NCI-H2029 (cell line): ENCODE measurements around the gene POLR3B.
"Not testable (repeated sequence)": the region's sequence is repeated elsewhere in the genome, so short reads cannot be mapped to it uniquely, and the experiment has no call there.

ENCODE experiments used
- DNase-seq: peaks from one replicate; lab custom pipeline; 2025; lab: John Stamatoyannopoulos, UW

Gene POLR3B

GRCh38 chr12:106357549-106358395 is at the start of gene POLR3B:
TSS of gene POLR3B (plus strand) at chr12:106357748. CDS start at chr12:106357880, 132 bp downstream.
- DNase-seq: peak; percentile 94

GRCh38 chr12:106308121-106308520 is 49.4 kb upstream of the POLR3B start:
- no peak for DNase-seq

GRCh38 chr12:106308611-106309010 is 48.9 kb upstream of the POLR3B start:
- DNase-seq: no peak

- DNase-seq: no peak
Measured at GRCh38 chr12:106309671-106310505, 47.7 kb upstream of the POLR3B start.

- no peak for DNase-seq
Measured at GRCh38 chr12:106310687-106311086, 46.9 kb upstream of the POLR3B start.

- DNase-seq: no peak
Measured at GRCh38 chr12:106311139-106311538, 46.4 kb upstream of the POLR3B start.

GRCh38 chr12:106313413-106313812 is 44.1 kb upstream of the POLR3B start:
- DNase-seq: not testable (repeated sequence)

GRCh38 chr12:106315523-106315922 is 42.0 kb upstream of the POLR3B start:
- DNase-seq: no peak

GRCh38 chr12:106317406-106318082 is 40.0 kb upstream of the POLR3B start:
- DNase-seq: no peak

- DNase-seq: no peak
Measured at GRCh38 chr12:106321139-106321850, 36.3 kb upstream of the POLR3B start.

- DNase-seq: no peak
Measured at GRCh38 chr12:106323537-106323936, 34.0 kb upstream of the POLR3B start.

GRCh38 chr12:106327309-106327869 is 30.2 kb upstream of the POLR3B start:
- DNase-seq: no peak

- no peak for DNase-seq
Measured at GRCh38 chr12:106328735-106329134, 28.8 kb upstream of the POLR3B start.

- no peak for DNase-seq
Measured at GRCh38 chr12:106329231-106329982, 28.1 kb upstream of the POLR3B start.

- no peak for DNase-seq
Measured at GRCh38 chr12:106331599-106331998, 25.9 kb upstream of the POLR3B start.

GRCh38 chr12:106332536-106332935 is 25.0 kb upstream of the POLR3B start:
- DNase-seq: no peak

GRCh38 chr12:106333010-106333409 is 24.5 kb upstream of the POLR3B start:
- no peak for DNase-seq

- DNase-seq: no peak
Measured at GRCh38 chr12:106333756-106334155, 23.8 kb upstream of the POLR3B start.

GRCh38 chr12:106341086-106341877 is 16.3 kb upstream of the POLR3B start:
- DNase-seq: no peak
